GM21526 (cell line): ENCODE data around the gene ZCCHC7.
"Not testable (repeated sequence)": the region's sequence is repeated elsewhere in the genome, so short reads cannot be mapped to it uniquely, and the experiment has no call there.

Experiments used
- ATAC-seq: cut with Tn5 transposase; IDR thresholded peaks from one replicate; pipeline ENCODE4 v1.9.1; 2021; ENCODE audit warnings: moderate library complexity; ENCODE audit not compliant: unreplicated experiment, low FRiP score

Gene ZCCHC7

DNA sequence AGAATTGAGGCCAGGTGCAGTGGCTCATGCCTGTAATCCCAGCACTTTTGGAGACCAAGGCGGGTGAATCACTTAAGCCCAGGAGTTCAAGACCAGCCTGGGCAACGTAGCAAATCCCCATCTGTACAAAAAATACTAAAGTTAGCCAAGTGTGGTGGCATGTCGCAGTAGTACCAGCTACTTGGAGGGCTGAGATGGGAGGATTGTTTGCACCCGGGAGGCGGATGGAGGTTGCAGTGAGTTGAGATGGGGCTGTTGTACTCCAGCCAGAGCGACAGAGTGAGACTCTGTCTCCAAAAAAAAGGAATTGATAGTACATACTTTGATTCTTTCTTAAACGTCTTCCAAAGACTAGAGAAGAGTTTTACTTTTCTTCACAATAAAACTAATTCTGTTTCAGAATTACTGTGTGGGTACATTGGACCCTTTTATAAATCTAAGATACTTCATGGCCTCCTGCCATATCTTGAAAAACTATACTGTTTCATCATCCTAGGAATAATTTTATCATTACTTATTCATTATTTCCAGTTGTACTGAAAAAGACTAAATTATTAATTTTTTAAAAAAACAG is 170.1 kb downstream of the ZCCHC7 start:
- no peak for ATAC-seq

DNA sequence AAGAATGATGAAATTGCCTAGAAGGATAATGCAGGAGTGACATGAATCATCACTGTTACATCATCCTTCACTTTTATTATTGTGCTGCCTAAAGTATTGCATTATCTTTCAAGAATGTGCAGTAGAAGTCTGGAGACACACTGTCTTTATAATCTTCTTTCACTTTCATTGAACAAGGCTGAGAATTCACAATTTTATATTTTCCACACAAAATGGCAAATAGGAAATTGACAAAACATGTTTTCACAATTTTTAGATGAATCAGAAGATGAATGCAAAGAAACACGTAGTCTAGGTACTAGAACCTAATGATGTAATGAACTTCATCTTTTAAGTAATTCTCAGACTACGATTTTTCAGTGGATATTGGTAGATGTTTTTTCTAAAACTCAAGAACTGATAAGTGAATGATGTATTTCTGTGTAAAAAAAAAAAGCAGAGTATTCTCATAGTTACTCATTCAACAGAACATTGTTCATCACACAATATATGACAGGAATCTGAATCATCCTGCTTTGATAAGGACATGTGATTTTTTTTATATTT is 170.6 kb downstream of the ZCCHC7 start:
- ATAC-seq, result no peak

DNA sequence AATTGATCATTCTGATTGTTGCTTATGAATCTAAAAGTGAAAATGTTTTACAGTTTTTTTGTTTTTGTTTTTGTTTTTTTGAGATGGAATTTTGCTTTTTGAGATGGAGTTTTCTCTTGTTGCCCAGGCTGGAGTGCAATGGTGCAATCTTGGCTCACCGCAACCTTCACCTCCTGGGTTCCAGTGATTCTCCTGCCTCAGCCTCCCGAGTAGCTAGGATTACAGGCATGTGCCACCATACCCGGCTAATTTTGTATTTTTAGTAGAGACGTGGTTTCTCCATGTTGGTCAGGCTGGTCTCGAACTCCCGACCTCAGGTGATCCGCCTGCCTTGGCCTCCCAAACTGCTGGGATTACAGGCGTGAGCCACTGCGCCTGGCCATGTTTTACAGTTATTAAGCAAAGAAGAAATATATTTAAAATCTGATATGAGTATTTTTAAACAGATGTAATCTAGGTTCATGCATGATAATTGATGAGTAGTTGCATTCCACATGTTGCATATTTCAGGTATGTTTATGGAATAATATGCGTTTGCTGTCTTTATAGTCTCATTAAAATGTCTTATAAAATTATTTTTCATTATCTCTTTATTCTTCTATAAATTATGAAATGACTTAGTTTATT is 171.4 kb downstream of the ZCCHC7 start:
- not testable (repeated sequence) for ATAC-seq

DNA sequence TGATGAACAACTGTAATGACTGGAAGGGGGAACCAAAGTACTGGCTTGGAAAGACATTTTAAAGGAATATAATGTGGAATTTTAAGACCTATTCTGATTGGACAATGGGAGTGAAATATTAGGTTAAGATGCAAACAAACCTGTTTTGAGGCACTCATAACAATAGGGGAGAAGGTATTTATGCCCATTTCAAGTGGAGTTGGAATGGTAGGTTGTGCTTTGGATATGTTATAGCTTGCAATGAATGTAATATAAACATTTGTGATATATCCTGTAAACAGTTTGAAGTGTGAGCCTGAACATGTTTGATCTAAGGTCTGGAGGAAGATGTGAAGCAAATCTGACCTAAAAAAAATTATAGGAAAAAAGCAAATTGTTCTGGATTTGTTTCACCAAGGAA is 172.5 kb downstream of the ZCCHC7 start:
- ATAC-seq, result no peak

DNA sequence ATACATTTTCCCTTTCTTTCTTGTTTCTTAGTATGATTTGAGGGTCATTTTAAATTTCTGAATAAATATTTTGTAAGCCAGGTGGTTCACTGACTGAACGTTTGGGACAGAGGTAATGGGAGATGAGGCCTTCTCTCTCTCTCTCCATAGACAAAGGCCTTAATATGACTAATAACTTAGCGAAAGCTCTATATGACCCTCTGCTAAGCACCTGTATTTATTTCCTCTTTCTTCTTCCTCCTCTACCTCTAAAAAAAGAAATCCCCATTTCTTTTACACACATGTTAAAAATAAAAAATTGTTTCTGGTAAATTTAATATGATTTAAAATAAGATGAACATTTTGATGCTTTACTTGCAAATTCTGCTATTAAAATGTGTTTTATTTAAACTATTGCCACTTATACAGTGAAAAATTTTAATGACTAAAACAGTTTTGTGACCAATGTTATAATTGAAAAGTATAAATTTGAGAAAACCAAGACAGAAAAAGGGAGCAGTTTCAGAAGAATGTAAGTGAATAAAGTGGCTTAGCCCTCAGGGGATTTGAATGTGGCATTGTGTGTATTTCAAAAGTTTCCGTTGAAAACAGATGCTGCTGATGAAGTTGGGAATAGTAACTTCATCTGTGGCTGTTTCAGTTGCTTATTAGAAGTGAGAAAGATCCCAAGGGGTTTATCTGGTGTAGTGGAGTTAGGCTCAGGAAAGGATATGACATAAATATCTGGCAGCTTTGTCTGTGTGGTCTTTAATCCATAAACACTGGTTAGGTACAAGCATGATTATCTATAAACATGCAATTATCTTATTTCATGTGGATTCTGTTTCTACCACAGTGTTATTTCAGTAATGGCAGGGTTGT is 173.5 kb downstream of the ZCCHC7 start:
- peak; percentile 51 for ATAC-seq

DNA sequence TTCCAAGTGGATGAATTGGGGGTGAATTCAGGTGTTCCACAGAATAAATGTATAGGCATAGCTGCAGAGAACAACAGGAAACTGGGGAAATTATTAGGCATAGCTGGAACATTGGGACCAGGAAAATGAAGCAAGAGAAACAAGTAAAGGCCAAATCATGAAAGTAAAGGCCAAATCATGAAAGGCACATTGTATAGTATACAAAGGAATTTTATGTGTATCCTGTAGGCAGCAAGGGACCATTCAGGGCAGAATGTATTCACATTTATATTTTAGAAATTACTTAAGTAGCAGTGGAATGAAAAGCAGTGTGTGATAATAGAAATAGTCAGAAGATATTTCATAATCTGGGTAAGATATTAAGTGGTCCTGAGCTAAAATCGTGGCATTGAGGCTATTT is 174.8 kb downstream of the ZCCHC7 start:
- ATAC-seq, result no peak

DNA sequence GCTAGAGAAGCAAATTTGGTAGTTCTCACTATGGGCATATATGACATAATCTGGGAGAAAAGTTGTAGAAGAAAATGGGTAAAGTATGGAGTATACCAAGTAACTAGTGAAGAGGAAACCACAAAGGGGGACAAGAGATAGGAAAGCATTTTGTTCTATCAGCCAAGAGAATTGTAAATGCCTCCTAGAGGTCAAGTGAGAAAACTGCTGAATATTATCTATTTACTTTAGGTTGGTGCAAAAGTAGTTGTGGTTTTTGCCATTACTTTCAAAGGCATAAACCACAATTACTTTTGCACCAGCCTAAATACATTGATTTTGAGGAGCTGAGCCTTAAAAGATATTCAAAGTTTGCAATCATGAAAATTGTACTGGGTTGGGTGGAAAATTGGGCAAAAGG is 175.4 kb downstream of the ZCCHC7 start:
- ATAC-seq, result no peak

DNA sequence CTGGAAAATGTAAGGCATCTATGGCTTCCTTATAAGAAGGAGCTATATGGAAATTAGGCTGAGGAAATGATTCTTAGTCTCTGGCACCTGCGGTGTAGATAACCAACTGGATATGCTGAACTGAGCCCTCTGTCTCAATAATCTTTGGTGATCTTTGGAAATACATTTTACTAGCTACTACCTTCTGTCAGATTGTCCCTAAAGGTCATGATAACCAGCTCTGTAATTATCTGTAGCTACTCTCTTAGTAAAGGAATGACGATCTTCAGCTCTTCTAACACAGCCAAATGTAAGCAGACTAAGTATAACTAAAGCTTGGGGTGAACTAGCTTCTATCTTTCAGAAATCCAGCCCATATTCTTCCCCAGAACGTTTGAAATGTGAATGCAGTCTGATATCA is 177.2 kb downstream of the ZCCHC7 start:
- no peak for ATAC-seq

DNA sequence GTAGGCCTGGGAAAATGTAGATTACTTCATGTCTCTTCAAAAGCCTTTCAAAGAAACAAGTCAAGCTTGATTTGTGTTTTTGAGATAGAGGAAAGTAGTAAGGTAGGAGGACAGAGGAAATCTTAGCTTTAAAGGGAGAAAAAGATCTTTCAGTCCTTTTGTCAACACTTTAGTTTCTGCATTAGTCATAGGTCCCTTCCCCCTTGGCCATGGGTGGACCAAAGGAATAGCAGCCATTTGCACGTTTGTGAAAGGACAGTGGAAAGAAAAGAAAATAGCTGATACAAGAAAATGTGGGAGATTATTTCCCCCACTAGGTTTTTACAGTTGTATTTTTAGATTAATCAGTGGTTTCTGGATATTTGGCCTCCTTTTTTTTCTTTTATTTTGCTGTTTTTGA is 180.2 kb downstream of the ZCCHC7 start:
- no peak for ATAC-seq

DNA sequence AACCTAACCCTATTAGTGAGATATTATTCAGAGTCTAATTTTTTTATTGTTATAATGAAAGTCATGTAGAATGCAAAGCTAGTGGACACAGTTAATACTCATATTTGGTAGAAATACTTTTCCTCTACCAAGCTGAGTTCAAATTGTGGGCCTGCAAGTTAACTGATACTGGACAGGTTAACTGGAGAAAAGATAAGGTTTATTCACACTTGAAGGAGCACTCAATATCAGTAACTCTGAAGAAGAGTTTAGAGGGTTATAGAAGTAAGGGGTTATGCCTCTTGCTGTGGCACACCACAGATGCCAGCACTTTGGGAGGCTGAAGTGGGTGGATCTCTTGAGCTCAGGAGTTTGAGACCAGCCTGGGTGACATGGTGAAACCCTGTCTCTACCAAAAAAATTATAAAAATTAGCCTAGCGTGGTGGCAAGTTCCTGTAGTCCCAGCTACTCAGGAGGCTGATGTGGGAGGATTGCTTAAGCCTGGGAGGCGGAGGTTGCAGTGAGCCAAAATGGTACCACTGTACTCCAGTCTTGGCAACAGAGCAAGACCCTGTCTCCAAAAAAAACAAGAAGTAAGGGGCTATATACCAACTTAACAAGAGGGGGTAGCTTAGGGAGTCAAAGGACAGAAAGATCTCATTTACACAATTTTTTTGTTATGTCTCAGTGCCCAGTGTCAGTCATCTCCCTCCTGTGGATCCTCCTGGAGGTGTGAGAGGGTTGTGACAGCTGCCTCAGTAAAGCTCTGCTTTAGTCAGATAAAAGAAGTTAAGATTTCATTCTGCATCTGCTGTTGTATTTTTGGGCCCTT is 180.9 kb downstream of the ZCCHC7 start:
- no peak for ATAC-seq

DNA sequence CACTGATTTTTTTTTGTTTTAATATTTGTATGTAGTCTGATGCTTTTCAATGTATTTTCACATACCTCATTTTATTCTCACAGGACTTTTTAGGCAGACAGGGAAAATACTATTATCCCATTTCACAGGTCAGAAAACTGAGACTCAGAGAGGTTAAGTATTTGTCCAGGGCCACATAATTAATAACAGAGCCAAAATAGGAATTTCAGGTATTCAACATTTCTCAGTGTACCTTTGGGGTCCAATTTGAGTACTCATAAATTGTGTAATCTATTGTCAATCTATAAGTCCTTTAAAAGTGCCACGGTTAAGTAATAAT is 181.4 kb downstream of the ZCCHC7 start:
- no peak for ATAC-seq

DNA sequence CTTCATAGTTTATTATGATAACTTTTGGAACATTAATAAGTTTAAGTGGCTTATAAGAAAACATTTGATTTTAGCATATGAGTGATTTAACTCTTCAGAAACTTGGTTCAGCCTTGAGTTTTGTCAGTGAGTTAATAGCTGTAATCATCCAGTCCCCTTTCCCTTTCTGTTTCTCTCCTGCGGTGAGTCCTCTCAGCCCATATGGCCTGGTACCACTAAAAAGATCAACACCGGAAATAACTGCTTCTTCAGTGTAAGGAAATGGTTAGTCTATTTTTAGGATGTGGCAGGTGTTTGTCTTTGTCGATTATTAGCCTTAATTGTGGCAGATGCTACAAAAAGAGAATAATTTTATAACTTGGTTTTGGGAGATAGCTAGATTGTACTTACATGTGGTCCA is 181.9 kb downstream of the ZCCHC7 start:
- ATAC-seq, result peak; percentile 82

DNA sequence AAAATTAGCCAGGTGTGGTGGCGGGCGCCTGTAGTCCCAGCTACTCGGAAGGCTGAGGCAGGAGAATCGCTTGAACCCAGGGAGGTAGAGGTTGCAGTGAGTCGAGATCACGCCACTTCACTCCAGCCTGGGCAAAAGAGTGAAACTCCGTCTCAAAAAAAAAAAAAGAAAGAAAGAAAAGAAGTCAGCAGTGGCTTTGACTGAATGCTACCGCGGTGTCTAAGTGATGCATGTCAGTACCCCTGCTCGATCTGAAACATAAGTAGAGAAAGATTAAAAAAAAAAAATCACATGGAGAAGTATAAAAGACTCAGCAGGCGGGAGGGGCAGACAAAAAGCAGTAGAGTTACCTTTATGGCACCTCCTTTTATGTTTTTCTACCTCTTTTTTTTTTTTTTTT is 182.9 kb downstream of the ZCCHC7 start:
- ATAC-seq, result not testable (repeated sequence)

DNA sequence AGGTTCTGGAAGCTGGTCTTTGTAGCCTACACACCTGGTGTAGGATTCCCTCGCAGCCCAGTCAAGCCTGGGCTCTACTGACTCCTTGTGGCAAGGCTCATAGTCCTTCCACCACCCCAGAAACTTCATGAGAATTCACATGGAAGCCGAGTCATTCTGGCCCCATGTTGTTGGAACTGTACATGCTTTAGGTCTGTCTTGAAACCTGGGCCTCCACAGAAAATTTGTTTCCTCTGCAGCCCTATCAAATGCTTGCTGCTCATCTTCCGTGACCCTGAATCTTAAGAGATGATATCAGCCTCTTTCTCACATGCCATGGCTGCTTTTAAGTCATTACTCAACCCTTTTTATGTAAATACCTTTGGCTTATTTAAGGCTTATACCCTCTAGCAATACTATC is 188.8 kb downstream of the ZCCHC7 start:
- ATAC-seq, result no peak

DNA sequence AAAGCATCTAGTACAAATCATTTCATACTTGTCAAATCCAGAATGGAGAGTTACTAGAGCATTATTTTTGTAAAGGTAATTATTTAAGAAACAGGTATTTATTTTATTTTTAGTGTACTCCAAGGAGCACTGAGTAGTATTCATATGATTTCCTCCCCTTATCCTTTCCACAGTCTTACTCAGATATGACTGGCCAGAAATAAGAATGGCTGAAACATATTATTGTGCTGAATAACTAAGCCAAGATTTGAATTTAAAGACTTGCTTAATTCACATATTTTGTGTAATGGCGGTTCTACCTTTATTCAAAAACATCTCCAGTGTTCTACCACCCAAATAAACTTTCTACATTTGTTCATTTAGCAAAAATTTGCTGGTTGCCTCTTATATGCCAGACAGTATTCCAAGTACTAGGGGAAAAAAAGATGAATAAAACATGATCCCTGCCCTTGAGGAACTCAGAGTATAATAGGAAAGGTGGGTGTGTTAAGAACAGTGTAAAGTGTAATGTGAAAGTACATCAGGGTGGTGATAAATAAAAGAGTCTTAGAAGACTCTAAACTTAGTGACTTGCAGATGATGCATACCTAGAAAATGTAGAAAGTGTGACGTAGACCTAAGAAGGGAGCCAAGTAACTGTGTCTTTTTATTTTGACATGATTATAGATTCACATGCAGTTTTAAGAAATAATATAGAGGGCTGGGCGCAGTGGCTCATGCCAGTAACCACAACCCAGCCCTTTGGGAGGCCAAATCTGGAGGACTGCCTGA is 191.7 kb downstream of the ZCCHC7 start:
- ATAC-seq, result no peak

DNA sequence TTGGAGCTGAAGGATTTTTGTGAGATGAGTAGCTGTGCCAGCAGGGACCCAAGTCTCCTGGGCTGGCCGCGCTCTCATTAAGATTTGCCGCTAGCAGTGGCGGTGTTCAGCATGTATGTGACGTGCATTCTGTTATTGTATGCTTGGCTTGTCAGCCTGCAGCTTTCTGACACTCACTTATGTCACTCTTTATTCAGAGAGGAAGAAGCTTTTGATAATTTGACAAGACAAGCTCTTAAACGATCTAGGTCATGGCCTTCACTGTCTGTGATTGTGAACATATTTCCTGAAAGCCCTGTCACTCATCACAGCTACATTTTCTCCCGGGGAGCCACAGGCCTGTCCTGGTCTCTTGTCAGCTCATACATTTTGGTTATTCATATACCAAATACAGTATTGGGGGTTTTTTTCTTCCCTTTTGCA is 203.9 kb downstream of the ZCCHC7 start:
- ATAC-seq, result peak; percentile 54

DNA sequence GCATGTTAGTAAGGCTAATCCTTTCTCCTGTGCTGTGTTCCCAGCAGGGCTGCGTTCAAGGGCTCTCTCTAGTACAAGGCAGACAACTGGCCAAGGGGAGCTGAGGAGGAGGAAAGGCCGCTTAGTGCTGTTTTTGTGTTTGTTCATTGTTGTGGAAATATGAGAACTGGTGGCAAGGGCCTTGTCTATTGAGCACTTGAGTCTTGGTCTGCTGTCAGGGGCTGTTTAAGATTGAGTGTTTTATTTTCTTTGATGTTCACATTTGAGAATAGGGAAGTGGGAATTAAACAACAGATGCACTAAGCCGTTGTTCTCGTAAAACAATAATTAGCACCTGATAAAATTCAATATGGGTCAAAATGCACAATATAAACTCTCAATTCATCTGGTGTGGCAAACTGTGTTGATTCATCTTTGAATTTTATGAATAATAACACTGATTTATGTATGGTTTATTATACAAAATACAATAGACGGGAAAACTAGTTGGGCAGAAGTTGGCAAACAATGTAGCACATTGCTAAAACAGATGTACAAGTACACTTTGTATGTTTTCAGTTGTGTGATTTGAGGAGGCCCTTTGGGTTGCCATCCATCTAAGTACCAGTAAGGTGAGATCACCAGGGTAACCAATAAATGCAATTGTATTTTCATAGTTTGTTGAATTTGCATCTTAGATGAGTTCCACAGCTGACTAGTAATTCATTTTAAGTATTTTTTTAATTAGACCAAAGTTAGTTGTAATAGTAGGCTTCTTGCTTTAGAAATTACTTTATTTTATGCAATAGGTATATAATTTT is 204.5 kb downstream of the ZCCHC7 start:
- ATAC-seq, result no peak

DNA sequence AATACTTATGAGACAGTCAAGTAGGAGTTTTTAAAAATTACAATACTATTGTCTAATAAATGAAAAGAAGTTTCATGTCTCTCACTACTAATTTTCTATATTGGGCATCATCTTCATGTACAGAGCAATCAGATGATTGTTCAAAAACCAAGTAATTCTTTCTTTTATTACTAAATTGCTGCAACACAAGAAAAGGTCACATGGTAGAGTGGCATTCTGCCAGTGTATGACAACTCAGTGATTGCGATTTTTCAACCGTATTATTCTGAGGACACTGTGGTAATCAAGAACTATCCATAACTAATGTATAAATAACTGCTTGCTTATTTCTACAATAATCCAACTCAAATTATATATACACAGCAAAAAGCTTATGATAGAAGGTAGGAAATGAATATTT is 205.4 kb downstream of the ZCCHC7 start:
- ATAC-seq, result no peak

DNA sequence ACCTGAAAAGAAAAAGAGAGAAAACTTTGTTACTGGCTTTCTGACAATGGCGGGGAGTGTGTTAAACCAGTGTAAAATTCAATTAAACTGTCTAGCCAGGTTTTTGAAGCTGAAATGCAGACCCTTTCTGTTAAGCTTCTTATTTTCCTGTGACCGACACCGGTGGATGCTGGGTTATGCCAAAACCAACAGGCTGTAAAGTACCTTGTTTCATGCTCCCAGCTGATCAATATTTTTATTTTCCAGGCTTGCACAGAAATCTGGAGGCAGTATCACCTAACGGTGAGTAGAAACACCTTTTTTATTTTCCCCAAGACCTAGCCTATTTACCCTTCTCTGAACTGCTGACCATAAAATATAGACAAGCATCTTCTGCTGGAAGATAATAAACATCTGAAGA is 207.2 kb downstream of the ZCCHC7 start:
- ATAC-seq, result no peak
